Measurements from ENCODE around the gene ACE.

DNA sequence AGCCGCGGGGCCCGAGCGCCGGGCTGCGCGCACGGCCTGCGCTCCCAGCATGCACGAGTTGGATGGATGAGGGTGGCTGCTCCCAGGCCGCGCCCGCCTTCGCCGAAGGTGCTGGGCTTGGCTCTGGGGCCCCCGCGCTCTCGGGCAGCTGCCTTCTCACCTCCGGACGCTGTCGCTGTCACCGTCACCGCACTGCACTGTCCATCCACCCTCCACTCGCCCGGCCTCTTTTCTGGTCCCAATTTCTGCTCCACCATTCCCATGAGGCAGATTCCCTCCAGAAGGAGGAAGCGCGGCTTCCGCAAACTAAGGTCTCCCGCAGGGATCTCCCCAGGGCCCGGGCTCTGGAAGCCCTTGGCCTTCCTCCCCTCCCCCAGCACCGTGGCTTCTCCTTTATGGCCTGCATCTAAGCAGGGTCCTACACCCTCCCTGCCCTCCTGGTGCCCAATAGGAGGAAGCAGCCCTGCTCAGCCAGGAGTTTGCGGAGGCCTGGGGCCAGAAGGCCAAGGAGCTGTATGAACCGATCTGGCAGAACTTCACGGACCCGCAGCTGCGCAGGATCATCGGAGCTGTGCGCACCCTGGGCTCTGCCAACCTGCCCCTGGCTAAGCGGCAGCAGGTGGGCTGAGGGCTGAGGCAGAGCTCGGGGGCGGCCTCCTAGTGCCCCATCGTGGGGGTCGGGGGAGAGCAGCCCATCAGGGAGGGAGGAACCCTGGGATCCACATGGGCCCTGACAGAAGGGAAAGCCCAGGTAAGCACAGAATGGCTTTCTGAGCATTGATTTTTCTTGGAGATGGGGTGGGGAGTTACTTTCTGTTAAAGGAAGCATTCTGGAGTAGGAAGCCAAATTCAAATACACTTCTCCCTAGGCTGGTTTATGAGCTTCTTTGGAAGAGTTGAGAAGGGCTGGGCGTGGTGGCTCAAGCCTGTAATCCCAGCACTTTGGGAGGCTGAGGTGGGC is 899 bp downstream of the ACE start:
- TF ChIP-seq EZH2 (IDR thresholded peaks at IDR 0.05), result no peak
- TF ChIP-seq, protein P1, sequence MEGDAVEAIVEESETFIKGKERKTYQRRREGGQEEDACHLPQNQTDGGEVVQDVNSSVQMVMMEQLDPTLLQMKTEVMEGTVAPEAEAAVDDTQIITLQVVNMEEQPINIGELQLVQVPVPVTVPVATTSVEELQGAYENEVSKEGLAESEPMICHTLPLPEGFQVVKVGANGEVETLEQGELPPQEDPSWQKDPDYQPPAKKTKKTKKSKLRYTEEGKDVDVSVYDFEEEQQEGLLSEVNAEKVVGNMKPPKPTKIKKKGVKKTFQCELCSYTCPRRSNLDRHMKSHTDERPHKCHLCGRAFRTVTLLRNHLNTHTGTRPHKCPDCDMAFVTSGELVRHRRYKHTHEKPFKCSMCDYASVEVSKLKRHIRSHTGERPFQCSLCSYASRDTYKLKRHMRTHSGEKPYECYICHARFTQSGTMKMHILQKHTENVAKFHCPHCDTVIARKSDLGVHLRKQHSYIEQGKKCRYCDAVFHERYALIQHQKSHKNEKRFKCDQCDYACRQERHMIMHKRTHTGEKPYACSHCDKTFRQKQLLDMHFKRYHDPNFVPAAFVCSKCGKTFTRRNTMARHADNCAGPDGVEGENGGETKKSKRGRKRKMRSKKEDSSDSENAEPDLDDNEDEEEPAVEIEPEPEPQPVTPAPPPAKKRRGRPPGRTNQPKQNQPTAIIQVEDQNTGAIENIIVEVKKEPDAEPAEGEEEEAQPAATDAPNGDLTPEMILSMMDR (IDR thresholded peaks at IDR 0.05), result no peak

All from neural progenitor cell (in vitro differentiated cells).